ENCODE results near the gene CLEC4A.
"Not testable (repeated sequence)": the region's sequence is repeated elsewhere in the genome, so short reads cannot be mapped to it uniquely, and the experiment has no call there.

The CLEC4A gene

DNA sequence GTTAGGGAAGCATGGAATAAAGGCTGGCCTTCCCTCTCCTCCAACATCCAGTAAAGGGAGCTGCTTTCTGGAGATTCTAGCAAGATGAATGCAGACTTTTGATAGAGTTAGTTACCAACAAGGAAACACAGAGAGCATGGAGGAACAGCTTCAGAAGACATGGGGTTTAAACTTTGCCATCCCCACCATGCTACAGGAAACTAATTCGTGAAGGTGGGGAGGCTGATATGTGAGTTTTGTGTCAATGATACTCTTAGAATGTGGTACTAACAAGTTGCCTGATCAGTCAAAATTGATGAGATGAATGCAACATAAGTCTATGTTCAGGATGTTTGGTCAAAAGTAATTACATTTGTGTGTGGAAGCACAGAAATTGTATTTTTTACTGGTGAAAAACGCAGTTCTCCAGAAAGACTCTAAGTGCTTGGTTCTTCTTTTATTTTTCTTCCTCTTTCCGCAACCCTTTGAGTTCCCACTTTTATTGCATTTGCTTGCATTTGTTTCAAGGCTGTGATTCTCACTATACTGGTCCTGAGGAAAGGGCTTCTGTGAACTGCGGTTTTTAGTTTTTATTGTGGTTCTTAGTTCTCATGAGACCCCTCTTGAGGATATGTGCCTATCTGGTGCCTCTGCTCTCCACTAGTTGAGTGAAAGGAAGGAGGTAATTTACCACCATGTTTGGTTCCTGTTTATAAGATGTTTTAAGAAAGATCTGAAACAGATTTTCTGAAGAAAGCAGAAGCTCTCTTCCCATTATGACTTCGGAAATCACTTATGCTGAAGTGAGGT is at the start of gene CLEC4A:
TSS of gene CLEC4A (plus strand) at position 494 of the 789 bp plus-strand sequence. CDS start at position 756, 262 bp downstream.
- DNase-seq (ENCODE audit: low read depth in 2 of 2), result no peak

DNA sequence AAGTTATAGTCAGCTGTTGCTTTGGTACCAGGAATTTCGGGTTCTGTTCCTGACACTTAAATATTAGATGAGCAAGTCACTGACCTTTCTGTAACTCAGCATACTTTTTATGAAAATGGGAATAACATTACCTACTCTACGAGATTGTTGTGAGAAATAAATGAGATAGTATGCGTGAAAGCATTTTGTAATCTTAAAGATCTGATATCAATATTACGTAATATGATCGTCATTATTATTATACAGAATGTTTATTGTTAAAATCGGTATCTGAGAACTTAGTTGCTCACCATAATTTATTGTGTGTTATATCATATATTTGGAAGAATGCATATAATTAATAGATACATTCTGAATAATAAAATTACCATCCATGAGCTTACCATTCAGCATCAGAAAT is 47.5 kb upstream of the CLEC4A start:
- DNase-seq (ENCODE audit: low read depth in 2 of 2), result no peak

DNA sequence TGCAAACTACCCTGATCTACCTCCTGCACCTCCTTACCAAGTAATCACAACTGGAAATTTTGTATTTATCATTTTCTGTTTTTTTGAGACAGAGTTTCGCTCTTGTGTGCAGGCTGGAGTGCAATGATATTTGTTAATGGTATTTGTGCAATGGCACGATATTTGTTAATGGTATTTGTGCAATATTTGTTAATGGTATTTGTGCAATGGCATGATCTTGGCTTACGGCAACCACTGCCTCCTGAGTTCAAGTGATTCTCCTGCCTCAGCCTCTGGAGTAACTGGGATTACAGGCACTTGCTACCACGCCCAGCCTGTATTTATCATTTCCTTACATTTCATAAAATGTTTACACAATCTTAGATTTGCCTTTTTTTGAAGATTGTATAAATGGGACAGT is 47.1 kb upstream of the CLEC4A start:
- DNase-seq (ENCODE audit: low read depth in 2 of 2), result no peak

DNA sequence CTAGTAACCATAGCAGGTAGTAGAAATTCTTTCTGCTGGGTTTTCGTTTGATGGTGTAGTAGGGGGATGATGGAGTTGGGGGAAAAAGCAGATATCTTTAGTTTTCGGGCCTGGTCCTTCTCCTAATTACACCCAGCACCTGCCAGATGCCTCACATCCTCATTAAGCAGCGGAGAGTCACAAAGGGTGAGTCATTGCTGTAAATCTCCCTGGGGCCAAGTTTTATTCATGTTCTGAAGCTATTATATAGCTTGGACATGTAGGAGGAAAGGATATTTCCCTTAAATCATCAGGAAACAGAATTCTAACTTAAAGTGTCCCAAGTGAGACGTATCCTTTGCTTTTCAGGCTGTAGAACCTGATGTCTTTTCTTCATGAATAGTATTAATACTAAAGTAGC is 46.2 kb upstream of the CLEC4A start:
- DNase-seq (ENCODE audit: low read depth in 2 of 2), result no peak

DNA sequence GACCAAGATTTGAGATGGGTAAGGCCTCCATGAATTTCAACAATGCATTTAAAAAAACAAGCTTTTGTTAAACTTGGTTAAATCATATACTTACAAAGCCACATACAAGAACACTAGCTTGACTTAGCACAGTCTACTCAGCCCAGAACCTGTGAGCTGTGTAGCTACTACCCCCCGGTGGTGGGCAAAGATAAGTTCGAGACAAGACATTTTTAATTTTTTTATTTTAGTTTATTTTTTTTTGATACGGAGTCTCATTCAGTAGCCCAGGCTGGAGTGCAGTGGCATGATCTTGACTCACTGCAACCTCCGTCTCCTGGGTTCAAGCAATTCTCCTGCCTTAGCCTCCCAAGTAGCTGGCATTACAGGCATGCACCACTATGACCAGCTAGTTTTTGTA is 45.0 kb upstream of the CLEC4A start:
- DNase-seq (ENCODE audit: low read depth in 2 of 2), result no peak

DNA sequence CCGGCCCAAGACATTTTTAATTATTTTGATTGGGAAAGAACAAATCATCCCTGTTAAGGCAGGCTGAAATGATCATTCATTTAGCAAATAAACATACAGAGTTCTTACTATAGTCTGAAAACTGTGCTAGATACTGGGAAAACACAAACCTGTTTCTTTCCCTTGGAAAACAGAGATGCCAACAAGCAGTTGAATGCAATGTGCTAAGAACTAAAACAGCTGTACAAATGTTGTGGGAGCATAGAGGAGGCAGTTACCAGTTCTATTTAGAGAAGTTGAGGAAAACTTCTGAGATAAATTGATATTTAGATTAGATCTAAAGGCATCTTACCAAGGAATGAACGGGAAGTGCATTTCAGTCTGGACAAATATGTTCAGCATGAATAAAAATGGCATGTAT is 44.5 kb upstream of the CLEC4A start:
- DNase-seq (ENCODE audit: low read depth in 2 of 2), result no peak

DNA sequence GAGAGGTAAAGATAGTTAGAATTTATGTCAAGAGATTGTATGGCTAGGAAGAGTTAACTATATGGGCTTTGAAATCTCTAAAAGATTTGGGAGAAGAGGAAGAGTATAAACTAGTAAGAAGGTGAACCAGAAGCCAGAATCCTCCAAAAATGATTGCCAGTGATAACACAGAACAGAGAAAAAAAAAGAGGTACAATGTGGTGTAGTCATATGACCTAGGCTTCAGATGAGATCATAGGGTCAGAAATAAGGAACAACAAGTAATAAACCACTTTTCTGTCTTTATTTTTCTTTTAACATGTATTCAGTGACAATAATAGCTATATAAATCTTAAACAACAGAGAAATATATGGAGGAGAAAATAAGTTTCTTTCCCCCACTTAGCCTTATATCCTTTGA is 43.3 kb upstream of the CLEC4A start:
- no peak for DNase-seq (ENCODE audit: low read depth in 2 of 2)

DNA sequence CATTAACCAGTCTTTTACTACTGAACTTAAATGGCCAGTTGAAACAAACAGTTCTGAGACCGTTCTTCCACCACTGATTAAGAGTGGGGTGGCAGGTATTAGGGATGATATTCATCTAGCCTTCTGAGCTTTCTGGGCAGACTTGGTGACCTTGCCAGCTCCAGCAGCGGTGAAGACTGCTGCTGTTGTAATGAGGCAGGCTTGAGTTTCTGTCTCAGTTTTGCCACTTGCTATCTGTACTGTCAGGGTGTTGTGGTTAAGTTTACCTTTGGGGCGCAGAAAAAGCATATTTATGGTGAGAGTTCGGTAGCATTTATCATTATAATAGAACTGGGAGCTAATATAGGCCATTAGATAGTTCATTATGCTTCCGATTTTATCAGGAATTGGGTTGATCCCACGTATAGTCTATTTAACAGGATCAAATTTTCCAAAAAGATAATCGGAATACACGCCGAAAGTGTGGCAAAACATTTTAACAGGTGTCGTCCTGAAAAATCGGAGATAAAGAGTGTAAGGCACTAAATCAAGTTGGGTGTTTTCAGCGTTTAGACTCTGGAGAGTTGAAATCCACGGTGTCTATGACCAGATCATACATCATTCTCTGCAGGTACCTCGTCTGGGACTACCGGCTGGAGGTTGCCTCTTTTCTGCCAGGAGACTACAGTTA is 42.0 kb upstream of the CLEC4A start:
- no peak for DNase-seq (ENCODE audit: low read depth in 2 of 2)

DNA sequence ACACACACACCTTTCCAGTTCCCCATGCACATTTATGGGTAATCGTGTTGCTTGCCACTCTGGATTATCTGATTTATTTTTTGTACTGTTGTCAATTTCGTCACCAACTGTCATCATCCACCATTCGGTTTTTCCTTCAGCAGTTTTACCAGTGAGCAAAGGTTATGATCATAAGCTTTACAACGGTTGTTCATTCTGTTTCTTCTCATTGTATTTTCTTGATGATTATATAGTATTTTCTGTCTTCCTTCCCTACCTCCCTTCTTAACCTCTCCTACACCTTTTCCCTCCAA is 40.7 kb upstream of the CLEC4A start:
- DNase-seq (ENCODE audit: low read depth in 2 of 2), result no peak

DNA sequence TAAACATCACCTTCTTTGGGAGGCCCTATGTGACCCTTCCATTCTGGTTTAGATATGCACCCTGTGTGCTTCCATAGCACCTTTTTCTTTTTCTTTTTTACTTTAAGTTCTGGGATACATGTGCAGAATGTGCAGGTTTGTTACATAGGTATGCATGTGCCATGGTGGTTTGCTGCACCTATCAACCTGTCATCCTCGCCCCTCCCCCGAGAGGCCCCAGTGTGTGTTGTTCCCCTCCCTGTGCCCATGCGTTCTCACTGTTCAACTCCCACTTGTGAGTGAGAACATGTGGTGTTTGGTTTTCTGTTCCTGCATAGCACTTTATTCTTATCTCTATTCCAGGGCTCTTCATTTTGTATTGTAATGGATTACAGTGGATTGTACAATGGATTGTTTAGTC is 39.1 kb upstream of the CLEC4A start:
- DNase-seq (ENCODE audit: low read depth in 2 of 2), result not testable (repeated sequence)

DNA sequence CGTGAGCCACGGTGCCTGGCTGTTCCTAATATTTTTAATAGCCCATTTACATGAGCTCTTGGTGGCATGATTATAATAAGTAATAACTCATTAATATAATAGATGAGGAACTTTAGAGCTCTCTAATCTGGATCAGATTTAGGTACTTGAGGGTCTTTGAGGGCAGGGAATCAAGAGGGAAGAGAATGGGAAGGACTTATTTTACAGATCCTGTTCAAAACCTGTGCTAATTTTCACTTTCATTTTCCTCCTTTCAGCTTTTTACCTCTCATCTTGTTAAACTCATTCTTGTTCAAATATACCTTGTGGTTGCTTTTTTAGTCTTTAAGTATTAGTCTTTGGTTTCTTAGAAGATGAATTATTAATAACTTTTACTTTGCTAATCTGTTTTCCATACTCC is 35.8 kb upstream of the CLEC4A start:
- no peak for DNase-seq (ENCODE audit: low read depth in 2 of 2)

DNA sequence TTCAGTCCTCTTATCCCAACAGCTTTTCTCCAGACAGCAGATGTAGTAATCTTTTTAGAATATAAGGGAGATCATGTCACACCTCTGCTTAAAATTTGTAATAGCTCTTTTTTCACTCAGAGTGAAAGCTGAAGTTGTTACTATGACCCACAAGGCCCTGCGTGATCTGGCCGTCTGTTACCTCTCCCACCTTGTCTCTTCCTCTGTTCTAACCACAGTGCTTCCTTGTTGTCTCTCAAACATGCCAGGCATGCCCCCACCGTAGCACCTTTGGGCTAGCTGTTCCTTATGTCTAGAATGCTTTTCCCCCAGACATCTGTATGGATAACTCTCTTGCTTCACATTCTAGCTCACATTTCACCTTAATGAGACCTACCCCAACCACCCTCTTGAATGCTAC is 34.8 kb upstream of the CLEC4A start:
- DNase-seq (ENCODE audit: low read depth in 2 of 2), result no peak

DNA sequence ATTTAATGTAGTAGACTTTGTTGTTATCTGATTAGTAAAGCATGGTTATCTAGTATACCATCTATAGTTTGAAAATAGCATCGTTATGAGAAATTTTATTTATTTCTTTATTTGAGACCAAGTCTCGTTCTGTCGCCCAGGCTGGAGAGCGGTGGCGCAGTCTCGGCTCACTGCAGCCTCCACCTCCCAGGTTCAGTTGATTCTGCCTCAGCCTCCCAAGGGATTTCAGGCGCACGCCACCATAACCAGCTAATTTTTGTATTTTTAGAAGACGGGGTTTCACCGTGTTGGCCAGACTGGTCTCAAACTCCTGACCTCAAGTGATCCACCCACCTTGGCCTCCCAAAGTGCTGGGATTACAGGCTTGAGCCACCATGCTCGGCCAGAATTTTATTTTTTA is 34.1 kb upstream of the CLEC4A start:
- not testable (repeated sequence) for DNase-seq (ENCODE audit: low read depth in 2 of 2)

DNA sequence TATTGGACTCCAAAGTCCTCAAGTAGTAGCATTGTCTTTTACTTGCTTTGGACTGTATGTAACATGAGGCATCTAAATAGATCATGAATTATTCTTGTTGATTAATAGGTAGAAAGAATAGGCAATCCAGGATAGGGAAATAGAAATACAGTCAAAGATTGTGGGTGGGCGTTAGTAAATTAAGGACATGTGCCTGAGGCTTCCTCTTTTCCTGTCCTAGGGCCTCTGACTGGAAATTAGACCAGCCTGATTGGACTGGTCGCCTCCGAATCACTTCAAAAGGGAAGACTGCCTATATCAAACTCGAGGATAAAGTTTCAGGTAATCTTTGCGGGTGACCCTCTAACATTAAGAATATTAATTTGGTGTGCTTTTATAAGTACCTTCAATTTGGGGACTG is 33.7 kb upstream of the CLEC4A start:
- DNase-seq (ENCODE audit: low read depth in 2 of 2), result no peak

DNA sequence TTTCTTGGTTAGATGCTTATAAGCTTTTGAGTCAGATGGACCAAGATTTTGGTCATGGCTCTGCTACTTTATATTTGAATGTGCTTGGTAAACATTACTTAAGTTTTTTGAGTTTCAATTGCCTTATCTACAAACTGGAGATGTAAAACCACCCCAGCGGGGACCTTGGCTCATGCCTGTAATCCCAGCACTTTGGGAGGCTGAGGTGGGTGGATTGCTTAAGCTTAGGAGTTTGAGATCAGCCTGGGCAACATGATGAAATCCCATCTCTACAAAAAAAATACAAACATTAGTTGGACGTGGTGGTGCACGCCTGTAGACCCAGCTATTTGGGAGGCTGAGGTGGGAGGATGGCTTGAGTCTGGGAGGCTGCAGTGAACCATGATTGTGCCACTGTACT is 30.1 kb upstream of the CLEC4A start:
- no peak for DNase-seq (ENCODE audit: low read depth in 2 of 2)

DNA sequence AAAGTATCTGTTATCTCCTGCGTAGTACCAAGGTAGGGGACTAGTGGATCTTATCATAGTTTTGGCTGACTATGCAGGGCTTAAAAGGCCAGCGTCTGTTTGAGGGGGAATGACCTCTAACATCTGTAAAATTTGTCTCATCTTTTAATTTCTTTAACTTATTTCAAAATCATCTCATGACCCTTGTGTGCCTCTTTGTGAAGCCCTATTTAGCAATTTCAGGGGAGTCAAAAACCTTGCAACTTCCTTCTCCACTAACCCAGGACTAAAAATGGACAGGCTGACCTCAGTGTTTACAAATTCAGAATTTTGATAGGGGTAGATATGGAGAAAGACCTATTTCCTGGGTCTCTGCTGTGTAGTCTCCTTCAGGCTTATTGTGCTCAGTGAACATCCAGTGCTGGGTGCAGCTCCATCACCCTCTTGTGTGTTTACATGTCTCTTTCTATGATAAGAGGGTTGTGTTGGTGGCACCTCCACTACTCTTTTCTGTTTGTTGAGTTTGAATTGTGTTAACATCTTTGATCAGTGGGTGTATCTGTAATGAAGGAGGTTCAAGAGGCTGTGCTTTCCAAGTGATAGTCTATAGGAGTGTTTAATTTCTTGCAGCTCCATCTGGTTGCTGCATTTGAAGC is 27.0 kb upstream of the CLEC4A start:
- DNase-seq (ENCODE audit: low read depth in 2 of 2), result no peak

DNA sequence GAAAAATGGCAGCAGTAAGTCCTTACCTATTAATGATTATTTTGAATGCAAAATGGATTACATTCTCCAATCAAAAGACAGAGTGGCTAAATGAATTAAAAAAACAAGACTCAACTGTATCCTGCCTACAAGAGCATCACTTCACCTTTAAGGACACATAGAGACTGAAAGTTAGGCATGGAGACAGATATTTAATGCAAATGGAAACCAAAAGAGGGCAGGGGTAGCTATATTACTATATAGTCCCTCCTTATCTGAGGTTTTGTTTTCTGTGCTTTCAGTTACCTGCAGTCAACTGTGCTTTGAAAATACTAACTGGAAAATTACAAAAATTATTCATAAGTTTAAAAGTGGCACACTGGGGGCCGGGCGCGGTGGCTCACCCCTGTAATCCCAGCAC is 24.2 kb upstream of the CLEC4A start:
- DNase-seq (ENCODE audit: low read depth in 2 of 2), result no peak

DNA sequence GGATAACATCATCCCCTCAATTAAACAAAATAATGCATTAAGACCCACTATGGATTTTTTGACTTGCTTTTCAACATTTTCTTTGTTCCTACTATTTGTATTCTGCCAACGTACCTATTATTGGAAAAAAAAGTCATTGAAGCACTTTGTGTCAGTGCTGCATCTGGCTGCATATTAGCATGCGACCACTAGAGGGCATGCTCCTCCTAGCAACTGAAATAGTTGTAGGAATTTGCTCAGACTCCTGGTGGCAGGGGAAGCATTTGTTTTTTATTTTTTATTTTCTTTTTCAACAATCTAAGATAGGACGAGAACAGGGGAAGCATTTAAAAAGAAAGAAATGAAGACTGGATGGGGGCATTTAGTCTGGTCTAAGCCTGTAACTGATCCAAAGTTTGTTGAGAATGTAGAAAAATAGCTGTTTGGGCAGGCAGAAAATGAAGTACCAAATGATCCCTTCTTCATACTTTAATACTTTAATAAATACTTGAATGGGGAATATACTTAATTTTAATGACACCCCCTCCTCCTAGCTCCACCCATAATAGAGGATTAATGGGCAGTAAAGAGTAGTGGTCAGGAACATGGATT is 14.5 kb upstream of the CLEC4A start:
- peak; percentile 34 to 61 for DNase-seq (ENCODE audit: low read depth in 2 of 2)

DNA sequence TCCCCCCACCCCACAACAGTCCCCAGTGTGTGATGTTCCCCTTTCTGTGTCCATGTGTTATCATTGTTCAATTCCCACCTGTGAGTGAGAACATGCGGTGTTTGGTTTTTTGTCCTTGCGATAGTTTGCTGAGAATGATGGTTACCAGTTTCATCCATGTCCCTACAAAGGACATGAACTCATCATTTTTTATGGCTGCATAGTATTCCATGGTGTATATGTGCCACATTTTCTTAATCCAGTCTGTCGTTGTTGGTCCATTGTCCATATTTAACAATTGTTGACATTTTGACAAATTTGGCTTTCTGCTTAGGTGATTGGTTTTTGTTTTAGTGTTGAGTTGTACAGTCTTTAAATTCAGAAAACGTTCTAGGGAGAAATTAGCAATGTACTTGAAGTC is 10.3 kb upstream of the CLEC4A start:
- DNase-seq (ENCODE audit: low read depth in 2 of 2), result not testable (repeated sequence)

DNA sequence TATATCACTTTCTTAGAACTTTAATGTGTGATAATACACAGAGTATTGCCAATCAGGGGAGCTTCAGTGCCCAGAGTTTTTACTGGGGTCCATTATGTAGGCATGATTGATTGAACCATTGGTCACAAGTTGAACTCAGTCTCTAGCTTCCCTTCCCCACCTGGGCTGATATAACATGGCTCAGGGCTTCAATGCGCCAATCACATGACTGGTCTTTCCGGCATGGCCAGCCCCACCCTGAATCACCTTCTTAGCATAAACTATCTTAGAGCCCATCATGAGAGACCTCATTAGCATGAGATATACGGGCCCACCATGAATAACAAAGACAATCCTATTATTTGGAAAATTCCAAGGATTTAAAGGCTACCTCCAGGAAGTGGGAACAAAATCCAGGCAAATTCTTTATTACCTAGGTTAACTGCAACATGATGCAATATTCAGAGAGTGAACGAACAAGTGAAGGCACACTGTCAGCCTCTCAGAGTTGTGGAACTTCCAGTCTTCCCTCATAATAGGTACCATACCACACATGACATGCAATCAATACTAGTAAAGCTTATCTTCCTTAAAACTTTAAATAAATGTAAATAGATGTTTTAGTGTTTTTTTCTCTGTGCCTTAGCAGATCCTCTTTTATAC is 3.2 kb upstream of the CLEC4A start:
- no peak for DNase-seq (ENCODE audit: low read depth in 2 of 2)

DNA sequence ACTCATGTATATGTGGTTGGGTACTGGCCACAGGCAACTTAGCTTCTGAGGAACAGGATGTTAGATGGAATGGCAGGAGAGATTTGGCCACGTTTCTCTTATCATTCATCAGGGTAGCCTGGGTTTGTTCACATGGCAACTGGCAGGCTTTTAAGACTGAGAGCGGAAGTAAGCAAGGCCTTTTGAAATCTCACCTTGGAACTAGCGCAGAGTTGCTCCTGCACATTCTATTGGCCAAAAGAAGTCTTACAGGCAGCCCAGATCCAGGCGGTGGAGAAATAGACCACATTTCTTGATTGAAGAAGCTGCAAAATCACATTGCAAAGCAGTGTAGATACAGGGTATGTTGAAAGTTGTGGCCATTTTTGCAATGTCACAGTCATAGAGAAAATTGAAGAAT is 3.7 kb downstream of the CLEC4A start:
- no peak for DNase-seq (ENCODE audit: low read depth in 2 of 2)

DNA sequence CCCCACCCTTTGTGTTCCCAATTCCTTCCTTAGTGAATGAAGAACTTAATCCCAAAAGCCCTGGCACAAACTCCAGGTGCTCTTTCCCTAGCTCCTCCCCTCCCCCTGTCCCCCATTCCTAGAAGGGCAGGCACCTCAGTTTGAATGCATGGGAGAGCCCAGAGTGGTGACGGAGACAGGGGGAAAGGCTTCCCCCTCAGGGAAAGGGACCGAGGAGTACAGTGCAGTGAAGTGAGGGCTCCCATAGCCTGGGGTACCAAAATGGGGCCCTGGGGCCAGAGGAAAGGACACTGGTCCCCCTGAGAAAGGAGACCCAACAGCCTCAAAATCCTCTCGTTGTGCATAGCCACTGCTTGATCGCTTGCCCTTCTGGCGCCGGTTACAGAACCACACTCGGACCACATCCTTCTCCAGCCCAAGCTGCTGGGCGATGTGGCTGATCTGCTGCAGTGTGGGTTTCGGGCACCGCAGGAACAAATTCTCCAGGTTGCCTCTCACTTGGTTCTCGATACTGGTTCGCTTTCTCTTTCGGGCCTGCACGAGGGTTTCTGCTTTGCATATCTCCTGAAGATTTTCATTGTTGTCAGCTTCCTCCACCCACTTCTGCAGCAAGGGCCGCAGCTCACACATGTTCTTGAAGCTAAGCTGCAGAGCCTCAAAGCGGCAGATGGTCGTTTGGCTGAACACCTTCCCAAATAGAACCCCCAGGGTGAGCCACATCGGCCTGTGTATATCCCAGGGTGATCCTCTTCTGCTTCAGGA is 10.4 kb downstream of the CLEC4A start:
- DNase-seq (ENCODE audit: low read depth in 2 of 2), result not testable (repeated sequence)

Data from stimulated activated CD8-positive, alpha-beta memory T cell treated with anti-CD3 and anti-CD28 coated beads, Interleukin-15, amount 100 ng/mL, for 4 hours (primary cell).